HL-60 (cell line): ENCODE results near the gene SAA2.

Source experiments
- CTCF ChIP-seq: IDR thresholded peaks from one replicate; pipeline ENCODE4 v1.5.1; 2011; ENCODE audit warnings: low read length, control low read depth, inconsistent platforms; ENCODE audit not compliant: insufficient read depth
- POLR2AphosphoS5 ChIP-seq: IDR thresholded peaks from 2 replicates; pipeline ENCODE4 v1.6.1; 2012; ENCODE audit warnings: low read depth
- REST ChIP-seq: IDR thresholded peaks from 2 replicates; pipeline ENCODE4 v1.6.1; 2012; ENCODE audit warnings: low read depth; ENCODE audit not compliant: insufficient replicate concordance

GRCh38 chr11:18280438-18281045 lies 32.1 kb upstream of the SAA2 start:
- TF ChIP-seq CTCF (no peak), POLR2AphosphoS5 (no peak), REST (no peak)
